Measurements from ENCODE around the gene RFTN1.

The RFTN1 gene

DNA sequence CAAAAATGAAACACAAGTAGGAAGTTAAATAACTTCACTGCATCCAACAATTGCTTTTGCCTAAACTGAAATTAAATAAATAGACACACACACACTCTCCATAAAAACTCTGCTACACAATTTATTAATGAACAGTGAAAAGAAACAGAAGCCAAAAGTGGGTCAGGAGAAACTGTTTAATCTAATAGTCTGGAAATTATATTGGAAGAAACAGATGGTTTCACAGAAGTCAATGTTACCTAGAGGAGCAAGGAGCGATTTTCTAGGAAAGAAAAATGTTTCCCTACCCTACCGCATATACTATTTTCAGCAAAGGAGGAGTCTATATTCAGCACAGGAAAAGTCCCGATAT is 32.0 kb downstream of the RFTN1 start:
- Histone ChIP-seq H3K4me1 (ENCODE audit: control insufficient read depth, insufficient read depth, low read length) (peaks cover 14% of the 10 kb centered on the region), H3K4me3 (ENCODE audit: low read depth, low read length) (no peak overlapping the region)

DNA sequence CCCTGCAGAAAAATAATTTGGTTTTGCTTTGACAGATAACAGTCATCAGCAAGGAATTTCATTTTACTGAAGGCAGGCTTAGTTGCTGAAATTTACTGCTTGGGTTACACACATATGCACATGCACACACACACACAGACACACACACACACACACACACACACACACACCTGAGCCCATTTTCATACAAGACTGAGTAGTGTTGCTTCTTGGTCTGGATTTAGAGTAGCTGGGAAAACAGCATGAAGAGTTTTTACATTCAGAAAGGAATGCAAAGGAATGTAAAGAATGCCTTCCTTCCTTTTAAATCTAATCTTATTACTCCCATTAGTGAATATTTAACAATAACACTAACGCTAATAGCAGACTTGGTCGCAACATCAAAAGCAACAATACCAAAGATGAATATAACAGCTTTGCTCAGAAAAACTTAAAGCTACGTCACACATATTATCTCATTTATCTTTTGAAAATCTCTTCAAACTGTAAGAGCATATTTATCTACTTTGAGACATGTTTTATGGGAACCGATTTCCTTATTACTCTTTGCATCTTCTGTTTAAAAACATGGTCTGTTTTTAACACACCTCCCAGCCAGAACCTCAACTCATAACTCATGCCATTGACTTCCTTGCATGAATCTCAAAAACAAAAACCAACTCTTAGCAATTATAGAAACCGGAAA is 32.5 kb downstream of the RFTN1 start:
- Histone ChIP-seq H3K4me3 (ENCODE audit: low read depth, low read length) (no peak overlapping the region), H3K9ac (ENCODE audit: low read depth, low read length) (no peak overlapping the region), H3K4me1 (ENCODE audit: control insufficient read depth, insufficient read depth, low read length) (peaks cover 14% of the 10 kb centered on the region)

More for the DNA sequence above, 32.0 kb downstream of the RFTN1 start:
- Histone ChIP-seq H3K36me3 (ENCODE audit: control insufficient read depth, insufficient read depth, low read length) (no peaks in the 10 kb centered on the region), H3K9ac (ENCODE audit: low read depth, low read length) (no peak overlapping the region), H3K27me3 (ENCODE audit: control insufficient read depth, insufficient read depth, low read length) (peaks cover 4% of the 10 kb centered on the region), H3K9me3 (ENCODE audit: control insufficient read depth, insufficient read depth, low read length) (no peaks in the 10 kb centered on the region)

GRCh38 chr3:16478516-16478915 is 35.0 kb downstream of the RFTN1 start:
- Histone ChIP-seq H3K27me3 (ENCODE audit: control insufficient read depth, insufficient read depth, low read length) (peaks cover 4% of the 10 kb centered on the region), H3K4me1 (ENCODE audit: control insufficient read depth, insufficient read depth, low read length) (peaks cover 14% of the 10 kb centered on the region), H3K9ac (ENCODE audit: low read depth, low read length) (no peak overlapping the region), H3K9me3 (ENCODE audit: control insufficient read depth, insufficient read depth, low read length) (no peaks in the 10 kb centered on the region), H3K36me3 (ENCODE audit: control insufficient read depth, insufficient read depth, low read length) (no peaks in the 10 kb centered on the region), H3K4me3 (ENCODE audit: low read depth, low read length) (no peak overlapping the region)

More for the DNA sequence above, 32.5 kb downstream of the RFTN1 start:
- Histone ChIP-seq H3K36me3 (ENCODE audit: control insufficient read depth, insufficient read depth, low read length) (no peaks in the 10 kb centered on the region), H3K27me3 (ENCODE audit: control insufficient read depth, insufficient read depth, low read length) (peaks cover 4% of the 10 kb centered on the region), H3K9me3 (ENCODE audit: control insufficient read depth, insufficient read depth, low read length) (no peaks in the 10 kb centered on the region)

GRCh38 chr3:16477521-16477920 is 36.0 kb downstream of the RFTN1 start:
- Histone ChIP-seq H3K4me1 (ENCODE audit: control insufficient read depth, insufficient read depth, low read length) (peaks cover 6% of the 10 kb centered on the region), H3K4me3 (ENCODE audit: low read depth, low read length) (no peak overlapping the region), H3K9ac (ENCODE audit: low read depth, low read length) (no peak overlapping the region), H3K9me3 (ENCODE audit: control insufficient read depth, insufficient read depth, low read length) (no peaks in the 10 kb centered on the region), H3K27me3 (ENCODE audit: control insufficient read depth, insufficient read depth, low read length) (peaks cover 4% of the 10 kb centered on the region), H3K36me3 (ENCODE audit: control insufficient read depth, insufficient read depth, low read length) (no peaks in the 10 kb centered on the region)

GRCh38 chr3:16477056-16477455 is 36.4 kb downstream of the RFTN1 start:
- no peaks in the 10 kb centered on the region for H3K36me3 ChIP-seq (ENCODE audit: control insufficient read depth, insufficient read depth, low read length)

DNA sequence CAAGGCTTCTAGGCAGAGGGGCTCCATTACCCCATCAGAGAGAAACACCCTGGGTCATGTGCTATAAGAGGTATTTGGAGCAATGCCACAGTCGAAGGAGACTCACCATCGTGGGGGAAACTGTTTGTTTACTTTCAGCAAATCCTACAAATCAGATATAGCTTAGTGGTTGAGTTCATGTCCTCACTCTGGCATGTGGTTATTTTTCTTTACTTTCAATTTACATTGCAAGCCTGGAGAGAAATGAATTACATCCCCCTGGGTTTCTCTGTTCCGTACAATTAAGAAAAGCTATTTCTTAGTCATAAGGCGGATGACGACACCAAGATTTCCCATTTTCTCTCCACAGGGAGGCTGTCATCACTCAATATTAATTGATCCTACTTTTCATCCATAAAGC is 36.9 kb downstream of the RFTN1 start:
- peaks cover 2% of the 10 kb centered on the region for H3K4me1 ChIP-seq (ENCODE audit: control insufficient read depth, insufficient read depth, low read length)
- no peaks in the 10 kb centered on the region for H3K36me3 ChIP-seq (ENCODE audit: control insufficient read depth, insufficient read depth, low read length)
- H3K27me3 ChIP-seq (ENCODE audit: control insufficient read depth, insufficient read depth, low read length): no peaks in the 10 kb centered on the region
- H3K9ac ChIP-seq (ENCODE audit: low read depth, low read length): no peak overlapping the region
- H3K9me3 ChIP-seq (ENCODE audit: control insufficient read depth, insufficient read depth, low read length): no peaks in the 10 kb centered on the region
- no peak overlapping the region for H3K4me3 ChIP-seq (ENCODE audit: low read depth, low read length)

More at GRCh38 chr3:16477056-16477455, 36.4 kb downstream of the RFTN1 start:
- Histone ChIP-seq H3K9ac (ENCODE audit: low read depth, low read length) (no peak overlapping the region), H3K9me3 (ENCODE audit: control insufficient read depth, insufficient read depth, low read length) (no peaks in the 10 kb centered on the region), H3K4me3 (ENCODE audit: low read depth, low read length) (no peak overlapping the region), H3K4me1 (ENCODE audit: control insufficient read depth, insufficient read depth, low read length) (peaks cover 2% of the 10 kb centered on the region), H3K27me3 (ENCODE audit: control insufficient read depth, insufficient read depth, low read length) (peaks cover under 1% of the 10 kb centered on the region)

DNA sequence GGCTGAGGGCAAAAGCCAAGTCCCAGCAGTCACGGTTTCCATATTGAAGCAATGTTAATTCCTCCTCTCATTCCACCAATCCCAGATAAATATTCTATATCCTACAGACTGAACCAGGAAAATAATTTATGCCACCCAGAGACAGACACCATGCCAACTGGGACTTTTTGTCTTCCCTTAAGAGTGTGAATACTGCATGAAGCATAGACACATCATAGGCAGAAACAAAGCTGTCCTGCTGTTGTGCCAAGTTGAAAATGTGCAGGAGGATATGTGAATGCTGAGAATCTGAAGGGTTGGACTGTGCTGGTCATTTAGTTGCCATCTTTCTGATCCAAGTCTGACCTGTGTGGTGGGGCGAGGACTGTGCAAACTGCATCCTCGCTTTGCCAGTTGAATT is 37.7 kb downstream of the RFTN1 start:
- Histone ChIP-seq H3K36me3 (ENCODE audit: control insufficient read depth, insufficient read depth, low read length) (no peaks in the 10 kb centered on the region), H3K9me3 (ENCODE audit: control insufficient read depth, insufficient read depth, low read length) (no peaks in the 10 kb centered on the region), H3K4me1 (ENCODE audit: control insufficient read depth, insufficient read depth, low read length) (no peaks in the 10 kb centered on the region), H3K27me3 (ENCODE audit: control insufficient read depth, insufficient read depth, low read length) (no peaks in the 10 kb centered on the region), H3K9ac (ENCODE audit: low read depth, low read length) (no peak overlapping the region), H3K4me3 (ENCODE audit: low read depth, low read length) (no peak overlapping the region)

- H3K4me1 ChIP-seq (ENCODE audit: control insufficient read depth, insufficient read depth, low read length): no peaks in the 10 kb centered on the region
- no peak overlapping the region for H3K4me3 ChIP-seq (ENCODE audit: low read depth, low read length)
- no peaks in the 10 kb centered on the region for H3K27me3 ChIP-seq (ENCODE audit: control insufficient read depth, insufficient read depth, low read length)
- no peak overlapping the region for H3K9ac ChIP-seq (ENCODE audit: low read depth, low read length)
- H3K36me3 ChIP-seq (ENCODE audit: control insufficient read depth, insufficient read depth, low read length): no peaks in the 10 kb centered on the region
- H3K9me3 ChIP-seq (ENCODE audit: control insufficient read depth, insufficient read depth, low read length): no peaks in the 10 kb centered on the region
Measured at GRCh38 chr3:16474920-16475319, 38.6 kb downstream of the RFTN1 start.

- H3K9ac ChIP-seq (ENCODE audit: low read depth, low read length): no peak overlapping the region
- no peaks in the 10 kb centered on the region for H3K4me1 ChIP-seq (ENCODE audit: control insufficient read depth, insufficient read depth, low read length)
- H3K4me3 ChIP-seq (ENCODE audit: low read depth, low read length): no peak overlapping the region
- no peaks in the 10 kb centered on the region for H3K27me3 ChIP-seq (ENCODE audit: control insufficient read depth, insufficient read depth, low read length)
- H3K36me3 ChIP-seq (ENCODE audit: control insufficient read depth, insufficient read depth, low read length): no peaks in the 10 kb centered on the region
- H3K9me3 ChIP-seq (ENCODE audit: control insufficient read depth, insufficient read depth, low read length): no peaks in the 10 kb centered on the region
Measured at GRCh38 chr3:16474216-16474615, 39.3 kb downstream of the RFTN1 start.

DNA sequence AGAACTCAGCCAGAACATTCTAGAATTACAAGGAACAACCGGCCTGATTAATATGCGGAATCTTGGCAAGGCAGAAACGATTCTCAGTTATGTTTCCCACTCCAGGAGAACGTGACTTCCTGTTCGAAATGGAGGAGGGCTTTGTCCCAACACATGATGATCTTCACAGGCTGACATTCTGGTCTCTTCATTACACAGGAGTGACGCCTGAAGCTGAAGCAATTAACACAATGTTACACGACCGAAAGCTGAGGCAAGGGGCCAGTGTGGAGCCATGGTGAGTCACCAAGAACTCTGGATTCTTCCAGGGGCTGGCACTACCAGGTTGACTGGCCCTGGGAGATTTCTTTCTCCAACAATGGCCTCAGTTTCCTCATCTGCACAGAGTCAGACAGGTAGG is 40.9 kb downstream of the RFTN1 start:
- H3K4me3 ChIP-seq (ENCODE audit: low read depth, low read length): no peak overlapping the region
- H3K4me1 ChIP-seq (ENCODE audit: control insufficient read depth, insufficient read depth, low read length): no peaks in the 10 kb centered on the region
- H3K9ac ChIP-seq (ENCODE audit: low read depth, low read length): no peak overlapping the region
- no peaks in the 10 kb centered on the region for H3K27me3 ChIP-seq (ENCODE audit: control insufficient read depth, insufficient read depth, low read length)
- H3K9me3 ChIP-seq (ENCODE audit: control insufficient read depth, insufficient read depth, low read length): no peaks in the 10 kb centered on the region
- no peaks in the 10 kb centered on the region for H3K36me3 ChIP-seq (ENCODE audit: control insufficient read depth, insufficient read depth, low read length)

- H3K9me3 ChIP-seq (ENCODE audit: control insufficient read depth, insufficient read depth, low read length): no peaks in the 10 kb centered on the region
- H3K4me3 ChIP-seq (ENCODE audit: low read depth, low read length): no peak overlapping the region
- no peaks in the 10 kb centered on the region for H3K4me1 ChIP-seq (ENCODE audit: control insufficient read depth, insufficient read depth, low read length)
- H3K27me3 ChIP-seq (ENCODE audit: control insufficient read depth, insufficient read depth, low read length): no peaks in the 10 kb centered on the region
- no peak overlapping the region for H3K9ac ChIP-seq (ENCODE audit: low read depth, low read length)
- no peaks in the 10 kb centered on the region for H3K36me3 ChIP-seq (ENCODE audit: control insufficient read depth, insufficient read depth, low read length)
Measured at GRCh38 chr3:16471897-16472296, 41.6 kb downstream of the RFTN1 start.

DNA sequence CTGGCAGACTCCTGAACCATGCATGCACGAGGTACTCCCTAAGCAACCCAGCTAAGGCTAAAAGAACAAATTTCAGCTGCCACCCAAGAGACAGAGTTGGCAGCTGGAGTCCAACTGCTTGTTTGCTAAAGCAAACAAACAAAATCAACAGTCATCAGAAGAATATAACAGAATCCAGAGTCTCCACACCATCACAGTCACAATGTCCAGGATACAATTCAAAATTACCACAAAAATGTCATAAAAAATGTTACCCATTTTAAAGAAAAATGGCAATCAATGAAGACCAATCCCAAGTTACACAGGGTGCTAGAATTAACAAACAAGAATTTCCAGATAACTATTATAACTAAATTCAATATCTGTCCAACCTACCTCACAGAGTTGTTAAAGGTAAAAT is 42.9 kb downstream of the RFTN1 start:
- H3K36me3 ChIP-seq (ENCODE audit: control insufficient read depth, insufficient read depth, low read length): no peaks in the 10 kb centered on the region
- no peak overlapping the region for H3K4me3 ChIP-seq (ENCODE audit: low read depth, low read length)

More for the DNA sequence above, 42.9 kb downstream of the RFTN1 start:
- H3K9ac ChIP-seq (ENCODE audit: low read depth, low read length): no peak overlapping the region
- no peaks in the 10 kb centered on the region for H3K9me3 ChIP-seq (ENCODE audit: control insufficient read depth, insufficient read depth, low read length)
- H3K27me3 ChIP-seq (ENCODE audit: control insufficient read depth, insufficient read depth, low read length): no peaks in the 10 kb centered on the region
- no peaks in the 10 kb centered on the region for H3K4me1 ChIP-seq (ENCODE audit: control insufficient read depth, insufficient read depth, low read length)

All from iPS-15b (cell line).